Common myeloid progenitor, CD34-positive (primary cell): ENCODE measurements around the gene CEP41.
A peak's percentile ranks its signal among the peaks of the same experiment; 100 is the strongest.

Experiments
- CTCF ChIA-PET: fragments of 350-600 bp; sonication (Branson Sonifier 250); formaldehyde crosslinking; loops from one replicate; lab custom pipeline; 2021; ENCODE audit warnings: antibody characterized with exemption; lab: Charles Lee
- POLR2A ChIA-PET: fragments of 350-600 bp; sonication (Branson Sonifier 250); formaldehyde crosslinking; loops from one replicate; lab custom pipeline; 2021; ENCODE audit warnings: antibody characterized with exemption; lab: Charles Lee
- DNase-seq, 3 donors: peaks; one replicate each; pipeline versions ENCODE4 v3.0.0 to v3.0.0-alpha.2; 2013
- H3K27ac ChIP-seq, 2 experiments: 1 replicate in 1 of 2; 2 replicates in 1 of 2; pipeline ENCODE4 v1.7.0; 2013; ENCODE audit warnings: inconsistent platforms in 2 of 2, low read length in 2 of 2, mild to moderate bottlenecking in 2 of 2, low read depth in 1 of 2, moderate library complexity in 1 of 2; ENCODE audit not compliant: severe bottlenecking in 2 of 2, insufficient read depth in 1 of 2, poor library complexity in 1 of 2
- H3K27me3 ChIP-seq, 5 experiments: replicated peaks in 2 of 5; 1 replicate in 3 of 5; 2 replicates in 2 of 5; pipeline versions ENCODE4 v1.6.1 to v1.7.0; 2013; ENCODE audit warnings: low read length in 4 of 5, mild to moderate bottlenecking in 2 of 5, moderate library complexity in 2 of 5, inconsistent platforms in 1 of 5; ENCODE audit not compliant: insufficient read depth in 5 of 5, control insufficient read depth in 4 of 5
- H3K36me3 ChIP-seq, 4 experiments: 1 replicate in 2 of 4; 2 replicates in 2 of 4; pipeline versions ENCODE4 v1.6.1 to v1.7.0; 2013; ENCODE audit warnings: low read length in 3 of 4, control low read depth in 1 of 4, mild to moderate bottlenecking in 1 of 4; ENCODE audit not compliant: control insufficient read depth in 4 of 4, insufficient read depth in 4 of 4
- H3K4me1 ChIP-seq, 4 experiments: 1 replicate in 3 of 4; 2 replicates in 1 of 4; pipeline versions ENCODE4 v1.6.1 to v1.7.1; 2013; ENCODE audit warnings: low read length in 3 of 4, mild to moderate bottlenecking in 3 of 4, control low read depth in 1 of 4, inconsistent platforms in 1 of 4, moderate library complexity in 1 of 4; ENCODE audit not compliant: control insufficient read depth in 4 of 4, insufficient read depth in 4 of 4; ENCODE audit errors: control extremely low read depth in 1 of 4
- H3K4me3 ChIP-seq, 7 experiments: 1 replicate in 4 of 7; 2 replicates in 3 of 7; pipeline versions ENCODE4 v1.5.1 to v1.7.0; 2013; ENCODE audit warnings: mild to moderate bottlenecking in 7 of 7, low read length in 6 of 7, moderate library complexity in 6 of 7, inconsistent platforms in 2 of 7, low read depth in 2 of 7, control low read depth in 1 of 7; ENCODE audit not compliant: insufficient read depth in 4 of 7, control insufficient read depth in 1 of 7; ENCODE audit errors: extremely low read depth in 1 of 7
- H3K9me3 ChIP-seq, 5 experiments: 1 replicate in 4 of 5; 2 replicates in 1 of 5; pipeline versions ENCODE4 v1.6.1 to v1.7.1; 2013; ENCODE audit warnings: low read length in 4 of 5, mild to moderate bottlenecking in 2 of 5, inconsistent platforms in 1 of 5, low read depth in 1 of 5, moderate library complexity in 1 of 5; ENCODE audit not compliant: control insufficient read depth in 4 of 5, insufficient read depth in 2 of 5; ENCODE audit errors: control extremely low read depth in 1 of 5
- WGBS: methylation state at CpG from one replicate; pipeline ENCODE4 v1.1.5; 2013; ENCODE audit not compliant: insufficient coverage; 5-methylcytosine and 5-hydroxymethylcytosine counted together

Gene CEP41

GRCh38 chr7:130358471-130358870 lies 82.3 kb downstream of the CEP41 start:
- ChIA-PET POLR2A (no interaction called here), CTCF (no interaction called here)
- H3K27ac ChIP-seq, result no peak overlapping the region
- DNase-seq, result no peak
- no peaks in the 10 kb centered on the region for H3K27me3 ChIP-seq
- no peak overlapping the region for H3K4me3 ChIP-seq
- H3K9me3 ChIP-seq, result peaks cover 0 to 23% (median 10%) of the 10 kb centered on the region in 5 experiments
- peaks cover 0 to 15% (median 7%) of the 10 kb centered on the region in 4 experiments for H3K4me1 ChIP-seq
- 93% methylated on average over 4 of the region's 4 CpGs for WGBS
- no peaks in the 10 kb centered on the region for H3K36me3 ChIP-seq

GRCh38 chr7:130356876-130357611 lies 83.8 kb downstream of the CEP41 start:
- H3K4me1 ChIP-seq, result peaks cover 0 to 15% (median 7%) of the 10 kb centered on the region in 4 experiments
- peaks cover 0 to 23% (median 10%) of the 10 kb centered on the region in 5 experiments for H3K9me3 ChIP-seq
- ChIA-PET CTCF (no interaction called here), POLR2A (no interaction called here)
- H3K27me3 ChIP-seq, result no peaks in the 10 kb centered on the region
- WGBS, result 82% methylated on average over 6 of the region's 16 CpGs
- peak; percentile 18 to 54 (median 45) for DNase-seq
- no peak overlapping the region for H3K4me3 ChIP-seq
- no peaks in the 10 kb centered on the region for H3K36me3 ChIP-seq
- no peak overlapping the region for H3K27ac ChIP-seq

- ChIA-PET CTCF (no interaction called here), POLR2A (no interaction called here)
- Histone ChIP-seq H3K27ac (no peak overlapping the region), H3K4me1 (peaks cover 0 to 15% (median 7%) of the 10 kb centered on the region in 4 experiments), H3K4me3 (no peak overlapping the region), H3K36me3 (no peaks in the 10 kb centered on the region), H3K27me3 (no peaks in the 10 kb centered on the region), H3K9me3 (peaks cover 0 to 23% (median 10%) of the 10 kb centered on the region in 5 experiments)
- WGBS, result 54% methylated on average over 6 of the region's 9 CpGs
- DNase-seq, result peak in 2 of 3 donors; percentile 17 to 32
These were observed 84.5 kb downstream of the CEP41 start for GRCh38 chr7:130356121-130356875.

GRCh38 chr7:130353196-130353595 lies 87.6 kb downstream of the CEP41 start:
- H3K27ac ChIP-seq, result no peak overlapping the region
- no peak for DNase-seq
- no peaks in the 10 kb centered on the region for H3K9me3 ChIP-seq
- H3K4me1 ChIP-seq, result peaks cover 0 to 20% (median 7%) of the 10 kb centered on the region in 4 experiments
- no peaks in the 10 kb centered on the region for H3K36me3 ChIP-seq
- H3K27me3 ChIP-seq, result no peaks in the 10 kb centered on the region
- ChIA-PET CTCF (interaction anchor here (0.6 kb wide), 1 partner anchor 70 kb away, joined by 3 read pairs; no protein-coding TSS in a partner anchor), POLR2A (no interaction called here)
- 97% methylated on average over 7 of the region's 7 CpGs for WGBS
- H3K4me3 ChIP-seq, result no peak overlapping the region

- CTCF ChIA-PET, result no interaction called here
These were observed 88.4 kb downstream of the CEP41 start for GRCh38 chr7:130352194-130353074.

GRCh38 chr7:130351791-130352090 lies 89.1 kb downstream of the CEP41 start:
- Histone ChIP-seq H3K4me3 (no peak overlapping the region), H3K27me3 (no peaks in the 10 kb centered on the region), H3K4me1 (peaks cover 0 to 16% (median 5%) of the 10 kb centered on the region in 4 experiments), H3K36me3 (no peaks in the 10 kb centered on the region), H3K9me3 (no peaks in the 10 kb centered on the region), H3K27ac (no peak overlapping the region)
- ChIA-PET POLR2A (no interaction called here), CTCF (no interaction called here)
- WGBS, result 95% methylated on average over 3 of the region's 6 CpGs
- DNase-seq, result no peak

More at GRCh38 chr7:130352194-130353074, 88.4 kb downstream of the CEP41 start:
- no peak overlapping the region for H3K27ac ChIP-seq
- DNase-seq, result no peak
- POLR2A ChIA-PET, result no interaction called here
- 95% methylated on average over 18 of the region's 20 CpGs for WGBS
- H3K27me3 ChIP-seq, result no peaks in the 10 kb centered on the region
- H3K4me1 ChIP-seq, result peaks cover 0 to 20% (median 7%) of the 10 kb centered on the region in 4 experiments
- no peaks in the 10 kb centered on the region for H3K36me3 ChIP-seq
- no peaks in the 10 kb centered on the region for H3K9me3 ChIP-seq
- H3K4me3 ChIP-seq, result no peak overlapping the region
